GM21723 (cell line): ENCODE results near the gene TRIM44.
"Not testable (repeated sequence)": the region's sequence is repeated elsewhere in the genome, so short reads cannot be mapped to it uniquely, and the experiment has no call there.

Source experiments
- ATAC-seq: cut with Tn5 transposase; IDR thresholded peaks from one replicate; pipeline ENCODE4 v1.9.1; 2021; ENCODE audit warnings: mild to moderate bottlenecking, moderate library complexity; ENCODE audit not compliant: unreplicated experiment

Gene TRIM44

GRCh38 chr11:35846874-35847273 is 184.3 kb downstream of the TRIM44 start:
- no peak for ATAC-seq

- ATAC-seq: no peak
Observed at GRCh38 chr11:35847473-35847872, 184.9 kb downstream of the TRIM44 start.

- ATAC-seq: no peak
Observed at GRCh38 chr11:35848616-35849015, 186.0 kb downstream of the TRIM44 start.

GRCh38 chr11:35850191-35850590 is 187.6 kb downstream of the TRIM44 start:
- no peak for ATAC-seq

GRCh38 chr11:35851342-35851741 is 188.8 kb downstream of the TRIM44 start:
- no peak for ATAC-seq

- no peak for ATAC-seq
Observed at GRCh38 chr11:35852056-35852455, 189.5 kb downstream of the TRIM44 start.

- ATAC-seq: no peak
Observed at GRCh38 chr11:35853971-35854370, 191.4 kb downstream of the TRIM44 start.

- no peak for ATAC-seq
Observed at GRCh38 chr11:35855671-35856070, 193.1 kb downstream of the TRIM44 start.

GRCh38 chr11:35856259-35856658 is 193.7 kb downstream of the TRIM44 start:
- ATAC-seq: no peak

- ATAC-seq: no peak
Observed at GRCh38 chr11:35856756-35857155, 194.2 kb downstream of the TRIM44 start.

- no peak for ATAC-seq
Observed at GRCh38 chr11:35857922-35858321, 195.3 kb downstream of the TRIM44 start.

GRCh38 chr11:35859301-35859700 is 196.7 kb downstream of the TRIM44 start:
- no peak for ATAC-seq

- not testable (repeated sequence) for ATAC-seq
Observed at GRCh38 chr11:35860194-35860593, 197.6 kb downstream of the TRIM44 start.

- ATAC-seq: no peak
Observed at GRCh38 chr11:35861191-35861590, 198.6 kb downstream of the TRIM44 start.

- ATAC-seq: no peak
Observed at GRCh38 chr11:35862666-35863065, 200.1 kb downstream of the TRIM44 start.

GRCh38 chr11:35864131-35864530 is 201.6 kb downstream of the TRIM44 start:
- ATAC-seq: no peak

GRCh38 chr11:35866601-35867000 is 204.0 kb downstream of the TRIM44 start:
- no peak for ATAC-seq
